Measurements from ENCODE around the gene ADAMTSL3.

The ADAMTSL3 gene

GRCh38 chr15:83720468-83720867 lies 66.5 kb downstream of the ADAMTSL3 start:
- Histone ChIP-seq H3K9me3 (ENCODE audit: insufficient read depth, low read length) (no peaks in the 10 kb centered on the region), H3K27ac (ENCODE audit: low read depth, low read length) (no peak overlapping the region), H2AFZ (ENCODE audit: low read depth, low read length, severe bottlenecking) (no peak overlapping the region), H3K36me3 (ENCODE audit: low read length) (no peaks in the 10 kb centered on the region), H3K9ac (ENCODE audit: low read length) (no peak overlapping the region), H3K4me2 (ENCODE audit: low read depth, low read length, poor library complexity, severe bottlenecking) (no peak overlapping the region), H3K4me3 (ENCODE audit: insufficient read depth, low read length, poor library complexity, severe bottlenecking) (no peak overlapping the region), H4K20me1 (ENCODE audit: low read depth, low read length) (no peaks in the 10 kb centered on the region), H3K79me2 (ENCODE audit: insufficient read depth, low read length) (no peaks in the 10 kb centered on the region), H3K9me2 (replicated peaks; ENCODE audit: insufficient read depth, low read length) (no peaks in the 10 kb centered on the region), H3K27me3 (ENCODE audit: low read length) (no peaks in the 10 kb centered on the region), H3F3A (ENCODE audit: insufficient read depth) (no peaks in the 10 kb centered on the region)
- no peak for TF ChIP-seq EZH2phosphoT487 (conservative IDR thresholded peaks at IDR 0.05; ENCODE audit: low read length)
- no peak for TF ChIP-seq CTCF (IDR thresholded peaks at IDR 0.05; ENCODE audit: insufficient read depth, low read length, poor library complexity, severe bottlenecking)

GRCh38 chr15:83721031-83721430 lies 67.1 kb downstream of the ADAMTSL3 start:
- H3K9me3 ChIP-seq (ENCODE audit: insufficient read depth, low read length), result no peaks in the 10 kb centered on the region
- no peaks in the 10 kb centered on the region for H3K9me2 ChIP-seq (replicated peaks; ENCODE audit: insufficient read depth, low read length)
- H4K20me1 ChIP-seq (ENCODE audit: low read depth, low read length), result no peaks in the 10 kb centered on the region
- no peak overlapping the region for H3K27ac ChIP-seq (ENCODE audit: low read depth, low read length)
- H2AFZ ChIP-seq (ENCODE audit: low read depth, low read length, severe bottlenecking), result no peak overlapping the region
- no peaks in the 10 kb centered on the region for H3K27me3 ChIP-seq (ENCODE audit: low read length)
- H3K4me2 ChIP-seq (ENCODE audit: low read depth, low read length, poor library complexity, severe bottlenecking), result no peak overlapping the region
- H3K36me3 ChIP-seq (ENCODE audit: low read length), result no peaks in the 10 kb centered on the region
- H3K9ac ChIP-seq (ENCODE audit: low read length), result no peak overlapping the region
- H3K4me3 ChIP-seq (ENCODE audit: insufficient read depth, low read length, poor library complexity, severe bottlenecking), result no peak overlapping the region
- TF ChIP-seq CTCF (IDR thresholded peaks at IDR 0.05; ENCODE audit: insufficient read depth, low read length, poor library complexity, severe bottlenecking), result no peak
- no peak for TF ChIP-seq EZH2phosphoT487 (conservative IDR thresholded peaks at IDR 0.05; ENCODE audit: low read length)
- H3F3A ChIP-seq (ENCODE audit: insufficient read depth), result no peaks in the 10 kb centered on the region
- no peaks in the 10 kb centered on the region for H3K79me2 ChIP-seq (ENCODE audit: insufficient read depth, low read length)

DNA sequence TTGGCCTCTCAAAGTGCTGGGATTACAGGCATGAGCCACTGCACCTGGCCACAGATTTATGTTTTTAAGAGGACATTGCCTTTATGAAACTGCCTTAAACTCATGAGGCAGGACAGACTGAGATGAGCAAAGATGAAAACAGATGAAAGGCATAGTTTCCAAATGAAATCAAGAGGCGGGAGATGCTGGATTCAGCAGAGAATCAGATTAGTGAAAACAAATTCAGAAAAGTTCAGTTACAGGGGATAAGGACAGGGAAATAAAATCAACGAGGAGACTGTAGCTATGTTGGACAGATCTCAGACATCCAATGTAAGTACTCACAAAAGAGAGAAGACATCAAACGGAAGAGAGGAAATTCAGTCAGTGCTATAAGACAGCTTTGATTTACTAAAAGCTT lies 68.1 kb downstream of the ADAMTSL3 start:
- no peak overlapping the region for H3K4me2 ChIP-seq (ENCODE audit: low read depth, low read length, poor library complexity, severe bottlenecking)
- no peaks in the 10 kb centered on the region for H4K20me1 ChIP-seq (ENCODE audit: low read depth, low read length)
- H3K36me3 ChIP-seq (ENCODE audit: low read length), result no peaks in the 10 kb centered on the region
- H3K4me3 ChIP-seq (ENCODE audit: insufficient read depth, low read length, poor library complexity, severe bottlenecking), result no peak overlapping the region
- no peak for TF ChIP-seq EZH2phosphoT487 (conservative IDR thresholded peaks at IDR 0.05; ENCODE audit: low read length)
- no peak for TF ChIP-seq CTCF (IDR thresholded peaks at IDR 0.05; ENCODE audit: insufficient read depth, low read length, poor library complexity, severe bottlenecking)
- no peaks in the 10 kb centered on the region for H3K9me2 ChIP-seq (replicated peaks; ENCODE audit: insufficient read depth, low read length)
- H3K27me3 ChIP-seq (ENCODE audit: low read length), result no peaks in the 10 kb centered on the region
- H3K9me3 ChIP-seq (ENCODE audit: insufficient read depth, low read length), result no peaks in the 10 kb centered on the region
- no peaks in the 10 kb centered on the region for H3F3A ChIP-seq (ENCODE audit: insufficient read depth)
- no peak overlapping the region for H2AFZ ChIP-seq (ENCODE audit: low read depth, low read length, severe bottlenecking)
- no peak overlapping the region for H3K9ac ChIP-seq (ENCODE audit: low read length)
- no peak overlapping the region for H3K27ac ChIP-seq (ENCODE audit: low read depth, low read length)
- H3K79me2 ChIP-seq (ENCODE audit: insufficient read depth, low read length), result no peaks in the 10 kb centered on the region

All from SU-DHL-6 (cell line).